SH-SY5Y (cell line): ENCODE results near the gene PGPEP1.

Experiments used
- GATA2 ChIP-seq: IDR thresholded peaks from 2 replicates; pipeline ENCODE4 v1.6.1; 2011; ENCODE audit warnings: mild to moderate bottlenecking, low read depth, low read length
- GATA3 ChIP-seq: IDR thresholded peaks from 2 replicates; pipeline ENCODE4 v1.6.1; 2011; ENCODE audit warnings: low read depth, mild to moderate bottlenecking, low read length, moderate library complexity

GRCh38 chr19:18385359-18385674 is 44.9 kb downstream of the PGPEP1 start:
- TF ChIP-seq GATA3: no peak
- no peak for TF ChIP-seq GATA2
